Measurements from ENCODE around the gene RAB11A.

Gene RAB11A

GRCh38 chr15:65917936-65918335, 48.6 kb downstream of the RAB11A start:
- no peak for DNase-seq

GRCh38 chr15:65918357-65918920, 49.1 kb downstream of the RAB11A start:
- DNase-seq: no peak

- DNase-seq: no peak
Observed at GRCh38 chr15:65918945-65919344, 49.7 kb downstream of the RAB11A start.

- no peak for DNase-seq
Observed at GRCh38 chr15:65919353-65919752, 50.1 kb downstream of the RAB11A start.

- no peak for DNase-seq
Observed at GRCh38 chr15:65920121-65920520, 50.8 kb downstream of the RAB11A start.

- DNase-seq: no peak
Observed at GRCh38 chr15:65920825-65921309, 51.6 kb downstream of the RAB11A start.

GRCh38 chr15:65921780-65922179, 52.5 kb downstream of the RAB11A start:
- DNase-seq: no peak

GRCh38 chr15:65922621-65923020, 53.3 kb downstream of the RAB11A start:
- DNase-seq: no peak

- no peak for DNase-seq
Observed at GRCh38 chr15:65923264-65923663, 54.0 kb downstream of the RAB11A start.

GRCh38 chr15:65924004-65924403, 54.7 kb downstream of the RAB11A start:
- no peak for DNase-seq

- no peak for DNase-seq
Observed at GRCh38 chr15:65925338-65925737, 56.0 kb downstream of the RAB11A start.

- DNase-seq: no peak
Observed at GRCh38 chr15:65926459-65926858, 57.2 kb downstream of the RAB11A start.

- no peak for DNase-seq
Observed at GRCh38 chr15:65926899-65927298, 57.6 kb downstream of the RAB11A start.

- no peak for DNase-seq
Observed at GRCh38 chr15:65927545-65927944, 58.3 kb downstream of the RAB11A start.

- DNase-seq: no peak
Observed at GRCh38 chr15:65929573-65929972, 60.3 kb downstream of the RAB11A start.

GRCh38 chr15:65930134-65930533, 60.8 kb downstream of the RAB11A start:
- DNase-seq: no peak

- no peak for DNase-seq
Observed at GRCh38 chr15:65931221-65931620, 61.9 kb downstream of the RAB11A start.

- no peak for DNase-seq
Observed at GRCh38 chr15:65935391-65935790, 66.1 kb downstream of the RAB11A start.

GRCh38 chr15:65936282-65936681, 67.0 kb downstream of the RAB11A start:
- no peak for DNase-seq

- DNase-seq: no peak
Observed at GRCh38 chr15:65937054-65937453, 67.8 kb downstream of the RAB11A start.

- no peak for DNase-seq
Observed at GRCh38 chr15:65937476-65937875, 68.2 kb downstream of the RAB11A start.

GRCh38 chr15:65938604-65939003, 69.3 kb downstream of the RAB11A start:
- no peak for DNase-seq

GRCh38 chr15:65939901-65940617, 70.8 kb downstream of the RAB11A start:
- no peak for DNase-seq

GRCh38 chr15:65940618-65940909, 71.3 kb downstream of the RAB11A start:
- no peak for DNase-seq
